Measurements from ENCODE around the gene OCIAD1. TPM values are rescaled to one million over a fixed set of nuclear protein-coding genes. Genes with fewer than 3 reads are reported as not detected.
"Not testable (repeated sequence)": the region's sequence is repeated elsewhere in the genome, so short reads cannot be mapped to it uniquely, and the experiment has no call there.

The OCIAD1 gene, protein sequence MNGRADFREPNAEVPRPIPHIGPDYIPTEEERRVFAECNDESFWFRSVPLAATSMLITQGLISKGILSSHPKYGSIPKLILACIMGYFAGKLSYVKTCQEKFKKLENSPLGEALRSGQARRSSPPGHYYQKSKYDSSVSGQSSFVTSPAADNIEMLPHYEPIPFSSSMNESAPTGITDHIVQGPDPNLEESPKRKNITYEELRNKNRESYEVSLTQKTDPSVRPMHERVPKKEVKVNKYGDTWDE
- total RNA-seq (2014; rRNA removed; shearing (Covaris generic)): 41.5 and 44.6 TPM in 2 replicates

DNA sequence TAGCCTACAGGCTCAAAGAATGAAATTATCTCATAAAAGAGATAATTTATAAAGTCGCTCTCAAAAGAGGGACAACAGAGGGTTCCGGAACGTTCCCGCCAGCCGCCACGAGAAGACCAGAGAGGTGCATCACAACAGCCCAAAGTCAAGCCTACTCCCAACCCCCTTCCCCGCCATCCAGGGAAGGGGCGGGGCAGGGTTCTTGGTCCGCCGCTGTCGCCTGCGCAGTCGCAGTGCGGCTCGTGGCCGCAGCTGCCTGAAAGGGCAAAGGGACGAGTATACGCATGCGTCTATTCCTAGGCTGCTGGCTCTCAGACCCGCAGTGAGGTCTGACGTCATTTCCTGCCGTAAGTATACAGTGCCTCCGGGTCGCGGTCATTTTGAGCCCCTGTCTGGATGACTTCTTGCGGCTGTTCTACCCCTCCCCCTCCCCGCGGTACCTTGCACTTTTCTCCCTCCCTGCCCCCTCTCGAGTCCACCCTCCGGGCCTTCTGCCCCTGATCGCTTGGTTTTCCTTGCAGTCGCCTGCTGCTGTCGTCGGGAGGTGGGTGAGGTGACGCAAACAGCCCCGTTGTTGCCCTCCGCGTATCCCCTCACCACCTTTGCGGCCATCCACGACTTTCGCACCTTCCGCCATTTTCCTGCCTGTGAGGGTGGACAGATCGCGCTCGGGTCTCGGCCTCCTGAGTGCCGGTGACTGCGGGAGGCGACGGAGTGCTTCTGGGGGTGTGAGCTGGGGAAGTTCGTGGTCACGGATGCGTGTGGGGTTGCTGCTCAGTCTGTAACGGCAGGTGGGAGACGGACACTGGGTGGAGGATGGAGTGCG is at the start of gene OCIAD1:
OCIAD1 (plus strand) TSS at position 383 of the 826 bp plus-strand sequence. CDS start 1,537 bp downstream, outside the sequence.
- peak; percentile 98 for DNase-seq (ENCODE audit: low spot score)

DNA sequence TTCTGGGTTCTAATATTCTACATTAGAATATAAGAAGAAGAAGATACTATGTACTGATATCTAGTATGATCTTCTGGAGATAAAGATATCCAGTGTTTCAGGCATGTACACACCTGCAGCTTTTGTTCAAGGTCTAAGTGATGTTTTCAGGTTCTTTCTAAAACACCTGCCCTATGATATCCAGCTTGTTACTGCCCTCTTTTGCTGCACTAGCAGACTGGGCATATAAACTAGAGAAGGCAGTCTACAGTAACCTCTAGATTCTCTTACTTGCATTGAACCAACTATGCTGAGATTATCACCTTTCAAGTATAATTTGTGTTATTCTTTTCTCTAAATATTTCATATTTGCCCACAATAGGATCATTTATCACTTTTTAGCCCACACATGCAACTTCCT is 48.9 kb upstream of the OCIAD1 start:
- DNase-seq (ENCODE audit: low spot score): peak; percentile 29

DNA sequence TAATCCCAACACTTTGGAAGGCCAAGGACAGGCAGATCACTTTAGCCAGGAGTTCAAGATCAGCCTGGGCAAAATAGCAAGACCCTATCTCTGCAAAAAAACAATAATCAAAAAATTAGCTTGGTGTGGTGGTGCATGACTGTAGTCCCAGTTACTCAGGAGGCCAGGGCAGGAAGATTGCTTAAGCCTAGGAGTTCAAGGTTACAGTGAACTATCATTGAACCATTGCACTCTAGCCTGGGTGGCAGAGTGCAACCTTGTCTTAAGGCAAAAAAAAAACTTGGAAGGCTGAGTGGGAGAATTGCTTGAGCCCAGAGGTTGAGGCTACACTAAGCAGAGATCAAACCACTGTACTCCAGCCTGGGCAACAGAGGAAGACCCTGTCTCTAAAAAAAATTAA is 45.6 kb upstream of the OCIAD1 start:
- DNase-seq (ENCODE audit: low spot score): no peak

DNA sequence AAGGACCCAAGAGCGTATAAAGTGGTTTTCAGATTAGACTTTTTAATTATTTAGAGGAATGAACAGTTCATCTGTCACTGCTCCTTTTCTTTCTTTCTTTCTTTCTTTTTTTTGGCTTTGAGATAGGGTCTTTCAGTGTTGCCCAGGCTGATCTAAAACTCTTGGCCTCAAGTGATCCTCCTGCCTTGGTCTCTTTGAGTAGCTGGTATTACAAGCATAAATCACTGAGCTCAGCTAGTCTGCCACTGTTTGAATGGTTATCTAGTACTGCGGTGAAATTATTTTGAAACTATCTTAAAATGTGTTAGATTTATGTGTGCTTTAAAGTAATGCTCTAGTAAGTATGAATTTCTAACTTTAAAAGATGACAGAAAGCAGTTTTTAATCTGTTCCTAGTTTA is 44.3 kb upstream of the OCIAD1 start:
- no peak for DNase-seq (ENCODE audit: low spot score)

DNA sequence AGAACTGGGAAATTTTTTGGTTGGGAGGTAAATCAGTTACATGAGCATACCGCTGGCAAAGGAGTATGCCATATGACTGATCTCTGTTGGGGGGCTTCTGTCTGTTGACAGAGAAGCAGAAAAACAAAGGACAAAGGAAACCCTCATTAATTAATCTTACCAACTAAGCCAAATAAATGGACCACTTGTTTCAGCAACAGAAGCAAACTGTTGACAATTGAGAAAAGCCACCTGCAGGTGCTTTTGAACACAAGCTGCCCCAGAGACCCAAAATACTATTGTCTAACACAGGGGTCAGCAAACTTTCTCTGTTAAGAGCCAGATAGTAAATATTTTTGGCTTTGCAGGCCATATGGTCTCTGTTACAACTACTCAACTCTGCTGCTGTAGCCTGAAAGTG is 43.8 kb upstream of the OCIAD1 start:
- no peak for DNase-seq (ENCODE audit: low spot score)

DNA sequence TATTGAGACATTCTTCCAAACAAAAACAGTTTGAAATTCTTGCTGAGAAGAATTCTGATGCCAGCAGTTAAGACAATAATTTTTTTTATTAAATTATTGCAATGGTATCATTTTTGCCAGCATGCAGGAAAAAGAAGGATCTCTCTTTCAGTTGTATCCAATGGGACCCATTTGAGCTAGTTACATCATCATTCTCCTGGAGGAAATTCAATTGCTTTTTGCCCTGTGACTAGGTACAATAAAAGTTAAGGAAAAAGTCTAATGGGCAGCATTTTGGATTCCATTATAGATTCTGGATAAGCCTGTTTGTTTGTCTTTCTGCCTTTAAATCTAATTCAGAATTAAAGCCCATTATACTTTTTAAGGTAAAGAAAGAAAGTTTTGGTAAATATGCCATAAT is 40.3 kb upstream of the OCIAD1 start:
- DNase-seq (ENCODE audit: low spot score): no peak

DNA sequence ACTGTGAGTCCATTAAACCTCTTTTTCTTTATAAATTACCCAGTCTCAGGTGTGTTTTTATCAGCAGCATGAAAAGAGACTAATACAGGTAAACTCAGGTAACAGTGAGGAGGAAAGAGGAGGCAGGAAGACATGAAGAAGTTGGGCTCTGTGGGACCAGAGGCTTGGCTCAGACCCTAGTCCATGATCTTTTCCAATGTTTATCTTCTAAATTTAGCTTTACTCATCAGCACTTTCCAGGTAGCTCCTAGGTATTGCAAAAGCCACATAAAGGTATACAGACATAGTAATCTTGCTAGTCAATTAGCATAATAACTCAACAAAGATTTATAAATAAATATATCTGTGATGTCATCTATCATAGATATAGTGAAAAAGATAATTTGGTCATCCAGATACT is 39.6 kb upstream of the OCIAD1 start:
- DNase-seq (ENCODE audit: low spot score): no peak

DNA sequence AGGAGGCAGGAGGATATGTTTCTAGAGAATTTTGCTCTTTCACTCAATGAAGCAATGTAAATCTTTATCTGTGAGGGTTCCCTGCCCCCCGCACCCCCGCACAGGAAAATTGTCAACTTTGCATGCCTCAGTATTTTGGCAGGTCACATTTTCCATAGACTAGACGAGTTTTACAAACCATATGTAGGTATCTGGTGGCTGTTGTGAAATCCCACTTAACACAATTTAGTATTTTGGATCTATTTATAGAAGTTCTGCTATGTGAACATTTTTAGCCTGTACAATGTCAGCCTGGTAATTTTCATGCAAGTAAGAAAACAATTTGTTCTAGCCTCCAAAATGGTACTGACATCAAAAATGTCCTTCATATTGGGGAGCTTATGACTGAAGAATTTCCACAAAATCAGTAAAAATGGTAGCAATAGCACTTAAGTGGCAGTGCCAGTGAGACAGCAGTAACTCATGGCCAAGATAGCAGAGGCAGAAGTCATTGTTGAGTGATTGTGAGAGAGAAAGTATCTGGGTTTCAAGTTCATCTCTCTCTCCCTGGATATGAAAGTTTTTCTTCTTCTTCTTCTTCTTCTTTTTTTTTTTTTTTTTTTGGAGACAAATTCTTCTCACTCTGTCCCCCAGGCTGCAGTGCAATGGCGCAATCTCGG is 38.4 kb upstream of the OCIAD1 start:
- DNase-seq (ENCODE audit: low spot score): no peak

DNA sequence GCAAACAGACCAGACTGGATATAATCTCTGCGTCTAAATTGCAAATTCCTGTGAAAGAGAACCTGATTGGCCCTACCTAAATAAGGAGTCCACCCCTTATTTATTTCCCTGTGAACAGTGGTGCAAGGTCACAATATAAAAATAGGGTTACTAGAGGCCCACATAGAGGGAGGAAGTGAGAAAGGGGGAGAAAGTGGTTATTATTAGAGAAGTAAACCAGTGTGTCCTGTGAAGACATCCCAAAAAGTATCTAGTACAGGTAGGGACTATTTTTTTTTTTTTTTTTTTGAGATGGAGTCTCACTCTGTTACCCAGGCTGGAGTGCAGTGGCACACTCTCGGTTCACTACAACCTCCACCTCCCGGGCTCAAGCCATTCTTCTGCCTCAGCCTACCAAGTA is 35.8 kb upstream of the OCIAD1 start:
- no peak for DNase-seq (ENCODE audit: low spot score)

DNA sequence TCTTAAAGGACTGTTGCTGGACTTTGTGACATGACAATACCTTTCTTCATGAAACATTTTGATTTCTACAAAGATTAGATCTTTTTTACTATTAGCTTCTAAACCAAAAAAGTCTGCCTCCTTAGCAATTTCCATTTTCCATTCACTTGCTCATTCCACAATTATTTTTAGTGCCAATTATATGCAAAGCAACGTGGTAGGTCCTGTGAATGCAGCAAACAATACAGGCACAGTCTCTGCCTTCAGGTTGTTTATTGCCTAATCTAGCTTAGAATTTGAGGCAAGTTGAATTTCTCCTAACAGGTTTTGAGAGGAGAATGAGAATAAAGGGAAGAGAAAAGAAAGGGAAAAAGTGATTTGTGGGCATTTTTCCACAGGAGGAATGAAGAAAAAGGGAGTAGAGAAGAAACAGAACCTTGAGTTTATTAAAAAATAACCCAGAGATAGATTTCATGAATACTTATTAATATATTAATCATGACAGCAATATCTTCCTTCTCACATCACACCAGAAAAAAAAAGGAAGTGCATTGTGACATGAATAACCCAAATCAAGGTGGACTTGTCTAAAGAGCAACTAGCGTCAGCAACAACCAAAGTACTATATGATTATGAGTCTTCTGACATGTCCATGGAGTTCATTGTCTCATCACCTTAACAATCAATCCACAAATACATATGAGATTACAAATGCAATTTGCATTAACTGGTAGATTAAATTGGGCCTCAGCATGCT is 34.5 kb upstream of the OCIAD1 start:
- DNase-seq (ENCODE audit: low spot score): no peak

DNA sequence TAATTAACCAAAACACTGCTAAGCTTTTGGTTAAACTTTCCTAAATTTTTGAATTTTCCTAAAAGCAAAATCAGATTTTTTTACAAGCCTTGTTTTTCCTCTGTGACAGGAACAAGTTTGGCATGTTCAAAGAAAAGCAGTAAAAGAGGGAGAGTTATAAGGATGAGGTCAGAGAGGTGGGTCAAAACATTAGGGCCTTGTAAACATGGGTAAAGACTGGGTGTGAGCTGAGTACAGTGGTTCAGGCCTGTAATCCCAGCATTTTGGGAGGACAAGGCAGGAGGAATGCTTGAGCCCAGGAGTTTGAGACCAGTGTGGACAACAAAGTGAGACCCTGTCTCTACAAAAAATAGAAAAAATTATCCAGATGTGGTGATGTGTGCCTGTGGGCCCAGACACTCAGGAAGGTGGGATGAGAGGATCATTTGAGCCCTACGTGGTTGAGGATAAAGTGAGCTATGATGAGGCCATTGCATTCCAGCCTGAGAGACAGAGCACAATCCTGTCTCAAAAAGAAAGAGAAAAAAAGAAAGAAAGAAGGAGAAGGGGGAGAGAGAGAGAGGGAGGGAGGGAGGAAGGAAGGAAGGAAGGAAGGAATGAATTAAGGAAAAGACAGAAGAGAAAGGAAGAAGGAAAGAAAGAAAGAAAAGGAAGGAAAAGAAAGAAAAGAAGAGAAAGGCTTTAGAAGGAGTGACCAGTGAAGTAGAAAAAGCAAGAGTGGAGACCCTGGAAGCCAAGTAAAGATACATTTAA is 33.8 kb upstream of the OCIAD1 start:
- no peak for DNase-seq (ENCODE audit: low spot score)

DNA sequence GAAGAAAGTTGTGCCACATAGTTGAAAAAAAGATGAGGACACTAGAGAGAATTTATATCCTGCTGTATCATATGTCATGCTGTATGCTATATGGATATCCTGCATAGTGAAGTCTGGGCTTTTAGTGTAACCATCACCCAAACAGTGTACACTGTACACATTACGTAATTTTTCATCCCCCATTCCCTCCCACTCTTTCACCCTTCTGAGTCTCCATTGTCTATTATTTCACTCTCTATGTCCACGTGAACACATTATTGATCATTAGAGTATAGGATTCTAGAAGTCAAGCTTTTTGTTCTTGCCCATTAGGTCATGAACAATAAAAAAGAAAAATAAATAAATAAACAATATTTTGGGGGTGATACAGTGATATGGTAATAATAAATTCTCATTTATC is 32.8 kb upstream of the OCIAD1 start:
- no peak for DNase-seq (ENCODE audit: low spot score)

DNA sequence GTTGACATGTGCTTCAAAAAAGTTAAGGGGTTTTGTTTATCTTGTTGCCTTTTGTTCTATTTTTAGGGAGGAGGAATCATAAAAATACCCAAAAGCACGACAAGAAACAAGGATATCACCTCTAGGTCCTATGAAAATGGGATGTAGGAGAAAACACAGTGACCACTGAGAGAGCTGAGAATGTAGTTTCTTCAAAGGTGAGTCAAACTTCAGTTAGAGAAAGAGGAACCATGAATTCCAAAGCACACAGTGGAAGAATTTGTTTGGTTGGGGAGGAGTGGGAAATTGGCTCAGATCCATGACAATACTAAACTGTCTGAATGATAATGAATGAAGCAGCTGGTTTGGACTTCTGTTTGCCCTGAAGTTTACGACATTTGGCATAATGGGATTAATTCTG is 31.7 kb upstream of the OCIAD1 start:
- peak; percentile 35 for DNase-seq (ENCODE audit: low spot score)

DNA sequence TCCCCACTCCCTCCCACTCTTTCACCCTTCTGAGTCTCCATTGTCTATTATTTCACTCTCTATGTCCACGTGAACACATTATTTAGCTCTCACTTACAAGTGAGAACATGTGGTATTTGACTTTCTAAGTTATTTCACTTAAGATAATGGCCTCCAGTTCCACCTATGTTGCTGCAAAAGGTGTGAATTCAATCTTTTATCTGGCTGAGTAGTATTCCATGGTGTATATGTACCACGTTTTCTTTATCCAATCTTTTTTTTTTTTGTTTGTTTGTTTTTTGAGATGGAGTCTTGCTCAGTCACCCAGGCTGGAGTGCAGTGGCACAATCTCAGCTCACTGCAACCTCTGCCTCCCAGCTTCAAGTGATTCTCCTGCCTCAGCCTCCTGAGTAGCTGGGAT is 30.7 kb upstream of the OCIAD1 start:
- DNase-seq (ENCODE audit: low spot score): not testable (repeated sequence)

DNA sequence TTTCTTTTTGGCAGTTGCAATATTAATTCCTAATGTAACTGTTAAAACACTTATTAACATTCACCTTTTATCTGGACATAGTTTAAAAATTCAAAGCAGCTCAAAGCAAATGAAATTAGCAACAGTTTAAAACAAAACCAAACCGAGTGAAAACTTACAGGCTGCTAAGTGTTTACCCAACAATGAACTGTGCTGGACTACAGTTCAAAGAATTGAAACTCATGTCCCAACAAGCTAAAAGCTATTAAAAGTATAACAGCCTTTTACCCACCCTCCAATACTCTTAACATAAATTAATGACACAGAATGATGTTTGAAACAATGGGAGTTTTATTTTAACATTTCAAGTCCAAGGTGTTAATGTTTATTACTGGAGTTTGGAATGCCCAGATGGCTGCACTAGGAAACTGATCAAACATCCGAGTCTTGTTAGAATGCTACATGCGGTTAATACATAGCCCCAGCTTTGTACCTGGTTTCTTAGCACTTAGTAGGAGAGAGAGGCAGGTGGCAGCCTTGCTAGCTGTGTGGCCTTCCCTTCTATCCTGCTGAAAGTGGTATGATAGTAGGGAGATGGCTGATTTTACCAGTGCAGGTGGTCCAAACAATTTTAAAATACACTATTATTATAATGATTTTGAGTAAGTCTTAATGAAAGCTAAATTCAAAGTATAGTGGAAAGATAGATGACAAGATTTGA is 29.7 kb upstream of the OCIAD1 start:
- no peak for DNase-seq (ENCODE audit: low spot score)

DNA sequence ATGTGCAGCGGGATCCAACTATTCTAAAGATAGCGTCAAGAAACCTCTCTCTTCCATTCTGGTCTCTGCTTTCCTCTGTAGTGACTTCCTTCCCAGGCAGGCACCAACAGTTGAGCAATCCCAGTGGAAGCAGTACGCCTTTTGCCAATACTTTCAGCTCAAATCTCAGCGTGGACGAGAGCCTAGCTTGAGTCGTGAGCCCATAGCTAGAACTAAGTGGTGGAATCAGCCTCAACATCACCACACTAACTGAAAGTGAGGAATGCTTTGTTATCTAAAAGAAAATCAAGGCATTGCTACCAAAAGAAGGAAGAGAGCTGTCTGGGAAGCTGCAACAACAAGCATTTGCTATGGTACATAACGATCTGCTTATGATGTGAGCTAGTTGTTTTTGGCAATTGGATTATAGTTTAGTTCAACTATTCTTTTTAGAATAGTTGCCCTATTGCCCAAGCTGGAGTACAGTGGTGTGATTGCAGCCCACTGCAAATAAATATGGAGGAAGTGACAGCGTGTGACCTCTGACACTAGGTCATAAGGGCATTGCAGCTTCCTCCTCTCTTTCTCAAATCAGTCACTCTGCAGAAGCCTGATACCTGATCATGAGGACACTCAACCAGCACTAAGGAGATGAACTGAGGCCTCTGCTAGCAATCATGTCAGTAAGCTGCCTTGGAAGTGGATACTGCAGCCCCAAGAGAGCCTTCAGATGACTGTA is 26.1 kb upstream of the OCIAD1 start:
- DNase-seq (ENCODE audit: low spot score): no peak

DNA sequence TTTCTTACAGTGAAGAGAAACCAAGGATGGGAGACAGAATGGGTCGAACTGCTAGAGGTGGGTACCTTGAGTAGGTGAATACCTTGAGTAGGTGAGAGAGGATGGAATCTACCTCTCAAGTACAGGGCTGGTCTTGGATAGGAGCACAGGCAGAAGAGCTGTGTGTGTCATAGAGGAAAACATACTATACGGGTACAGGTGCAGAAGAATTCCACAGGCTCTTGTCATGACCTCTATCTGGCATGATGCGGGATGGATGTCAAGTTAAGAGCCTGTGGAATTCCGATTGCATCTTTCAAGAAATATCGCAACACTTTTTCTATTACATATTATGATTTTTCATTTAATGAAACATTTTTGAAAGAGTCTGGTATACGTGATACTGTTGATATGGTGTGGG is 18.0 kb upstream of the OCIAD1 start:
- no peak for DNase-seq (ENCODE audit: low spot score)

DNA sequence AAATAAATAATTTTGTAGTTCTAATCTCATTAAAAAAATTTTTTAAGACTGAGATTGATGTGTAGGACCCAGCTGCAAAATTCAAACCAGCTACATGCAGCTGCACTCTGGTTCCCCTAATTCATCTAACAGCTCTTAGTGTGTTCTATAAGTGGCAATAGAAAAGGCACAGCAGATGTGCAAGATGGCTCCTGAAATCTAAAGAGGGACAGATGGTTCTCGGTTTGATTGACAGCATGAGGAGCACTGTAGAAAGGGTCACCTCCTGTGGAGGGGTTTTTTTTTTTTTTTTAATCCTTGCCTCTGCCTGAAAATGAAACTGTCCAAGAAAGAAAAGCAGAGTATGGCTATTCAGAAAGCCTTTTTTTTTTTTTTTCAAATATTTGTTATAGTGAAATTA is 16.9 kb upstream of the OCIAD1 start:
- no peak for DNase-seq (ENCODE audit: low spot score)

DNA sequence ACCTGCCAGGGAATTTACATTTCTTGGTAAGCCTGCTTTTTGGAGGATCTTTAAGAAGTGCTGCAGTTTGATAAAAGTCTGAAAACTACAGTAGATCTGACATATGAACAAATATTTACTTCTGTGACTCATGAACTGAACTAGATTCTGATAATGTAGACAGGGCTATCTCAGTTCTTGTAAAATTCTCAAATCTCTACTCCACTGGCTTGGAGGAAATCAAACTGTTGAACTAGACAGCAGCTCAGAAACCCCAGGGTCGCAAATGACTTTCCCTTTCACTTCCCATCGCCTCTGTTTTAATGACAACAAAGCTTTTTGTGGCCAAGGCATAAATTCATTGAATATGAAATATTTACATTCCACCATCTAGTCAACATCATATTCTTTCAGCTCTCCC is 15.4 kb upstream of the OCIAD1 start:
- DNase-seq (ENCODE audit: low spot score): no peak

DNA sequence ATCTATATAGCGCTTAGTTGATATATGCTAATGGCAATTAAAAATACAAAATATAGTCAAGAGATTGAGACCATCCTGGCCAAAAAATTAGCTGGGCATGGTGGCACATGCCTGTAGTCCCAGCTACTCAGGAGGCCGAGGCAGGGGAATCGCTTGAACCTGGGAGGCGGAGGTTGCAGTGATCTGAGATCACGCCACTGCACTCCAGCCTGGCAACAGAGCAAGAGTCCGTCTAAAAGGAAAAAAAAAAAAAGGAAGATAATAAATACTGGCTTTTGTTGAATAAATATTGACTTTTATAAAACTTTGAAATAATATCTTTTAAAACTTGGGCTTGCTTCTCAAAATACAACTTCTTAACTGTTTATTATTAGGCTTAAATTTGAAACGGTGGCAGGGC is 14.6 kb upstream of the OCIAD1 start:
- not testable (repeated sequence) for DNase-seq (ENCODE audit: low spot score)
